ENCODE data around the gene R3HDML. TPM values are rescaled to one million over a fixed set of nuclear protein-coding genes. Genes with fewer than 3 reads are reported as not detected.

Gene R3HDML
- total and polyA plus RNA-seq, 9 of the 15 experiments (the other 6 are each of a cell fraction or from before 2014, with no cell fraction given), result not detected

DNA sequence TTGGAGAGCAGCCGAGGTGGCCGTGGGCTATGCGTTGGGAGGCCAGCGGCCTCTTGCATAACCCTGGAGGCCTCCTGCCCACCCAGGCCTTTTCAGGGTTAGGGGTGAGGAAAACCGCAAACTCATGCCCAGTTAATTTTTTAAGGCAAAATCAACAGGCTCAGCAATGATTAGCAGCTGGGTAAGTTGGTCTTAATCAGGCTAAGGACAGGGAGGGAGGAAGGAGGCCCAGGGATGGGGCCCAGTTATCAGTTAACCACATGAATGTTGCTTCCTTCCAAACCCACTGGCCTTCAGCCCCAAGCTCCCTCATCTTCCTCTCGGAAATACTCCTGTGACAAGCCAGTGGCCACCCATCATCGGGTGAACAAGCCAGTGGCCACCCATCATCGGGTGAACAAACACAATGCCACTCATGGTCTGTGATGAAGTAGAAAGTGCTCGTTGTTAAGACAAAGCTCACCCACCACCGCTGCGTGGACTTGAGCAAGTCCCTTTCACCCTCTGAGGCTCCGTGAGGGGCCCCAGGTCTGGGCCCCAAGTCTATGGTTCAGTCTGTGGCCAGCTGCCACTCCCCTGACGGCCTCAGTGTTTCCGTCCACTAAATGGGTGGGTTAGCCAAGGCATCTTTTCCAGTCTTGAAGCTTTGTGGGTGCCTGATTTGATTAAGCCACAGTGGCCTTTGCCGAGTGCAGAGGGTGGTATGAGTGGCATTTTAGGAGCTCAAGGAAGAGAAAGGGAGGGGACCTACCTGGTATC, 58.0 kb downstream of the R3HDML start (continued):
- TF ChIP-seq, protein P1, sequence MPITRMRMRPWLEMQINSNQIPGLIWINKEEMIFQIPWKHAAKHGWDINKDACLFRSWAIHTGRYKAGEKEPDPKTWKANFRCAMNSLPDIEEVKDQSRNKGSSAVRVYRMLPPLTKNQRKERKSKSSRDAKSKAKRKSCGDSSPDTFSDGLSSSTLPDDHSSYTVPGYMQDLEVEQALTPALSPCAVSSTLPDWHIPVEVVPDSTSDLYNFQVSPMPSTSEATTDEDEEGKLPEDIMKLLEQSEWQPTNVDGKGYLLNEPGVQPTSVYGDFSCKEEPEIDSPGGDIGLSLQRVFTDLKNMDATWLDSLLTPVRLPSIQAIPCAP (CRISPR knock-in tag; IDR thresholded peaks at IDR 0.05; ENCODE audit: borderline replicate concordance), result no peak
- TF ChIP-seq ZNF232 (CRISPR knock-in tag; IDR thresholded peaks at IDR 0.05), result no peak
- TF ChIP-seq HMG20B (CRISPR knock-in tag; IDR thresholded peaks at IDR 0.05), result no peak
- no peak for TF ChIP-seq ZKSCAN8 (CRISPR knock-in tag; IDR thresholded peaks at IDR 0.05)
- no peak for TF ChIP-seq FOXJ3 (CRISPR knock-in tag; IDR thresholded peaks at IDR 0.05)
- TF ChIP-seq ZKSCAN3 (CRISPR knock-in tag; IDR thresholded peaks at IDR 0.05), result no peak
- TF ChIP-seq, protein P2, sequence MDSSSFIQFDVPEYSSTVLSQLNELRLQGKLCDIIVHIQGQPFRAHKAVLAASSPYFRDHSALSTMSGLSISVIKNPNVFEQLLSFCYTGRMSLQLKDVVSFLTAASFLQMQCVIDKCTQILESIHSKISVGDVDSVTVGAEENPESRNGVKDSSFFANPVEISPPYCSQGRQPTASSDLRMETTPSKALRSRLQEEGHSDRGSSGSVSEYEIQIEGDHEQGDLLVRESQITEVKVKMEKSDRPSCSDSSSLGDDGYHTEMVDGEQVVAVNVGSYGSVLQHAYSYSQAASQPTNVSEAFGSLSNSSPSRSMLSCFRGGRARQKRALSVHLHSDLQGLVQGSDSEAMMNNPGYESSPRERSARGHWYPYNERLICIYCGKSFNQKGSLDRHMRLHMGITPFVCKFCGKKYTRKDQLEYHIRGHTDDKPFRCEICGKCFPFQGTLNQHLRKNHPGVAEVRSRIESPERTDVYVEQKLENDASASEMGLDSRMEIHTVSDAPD (CRISPR knock-in tag; IDR thresholded peaks at IDR 0.05), result no peak
- TF ChIP-seq NCOA4 (IDR thresholded peaks at IDR 0.05; ENCODE audit: partially characterized antibody), result no peak
- TF ChIP-seq ZNF444 (CRISPR knock-in tag; IDR thresholded peaks at IDR 0.05), result no peak
- TF ChIP-seq SP1 (CRISPR knock-in tag; IDR thresholded peaks at IDR 0.05), result no peak
- TF ChIP-seq, protein P3, sequence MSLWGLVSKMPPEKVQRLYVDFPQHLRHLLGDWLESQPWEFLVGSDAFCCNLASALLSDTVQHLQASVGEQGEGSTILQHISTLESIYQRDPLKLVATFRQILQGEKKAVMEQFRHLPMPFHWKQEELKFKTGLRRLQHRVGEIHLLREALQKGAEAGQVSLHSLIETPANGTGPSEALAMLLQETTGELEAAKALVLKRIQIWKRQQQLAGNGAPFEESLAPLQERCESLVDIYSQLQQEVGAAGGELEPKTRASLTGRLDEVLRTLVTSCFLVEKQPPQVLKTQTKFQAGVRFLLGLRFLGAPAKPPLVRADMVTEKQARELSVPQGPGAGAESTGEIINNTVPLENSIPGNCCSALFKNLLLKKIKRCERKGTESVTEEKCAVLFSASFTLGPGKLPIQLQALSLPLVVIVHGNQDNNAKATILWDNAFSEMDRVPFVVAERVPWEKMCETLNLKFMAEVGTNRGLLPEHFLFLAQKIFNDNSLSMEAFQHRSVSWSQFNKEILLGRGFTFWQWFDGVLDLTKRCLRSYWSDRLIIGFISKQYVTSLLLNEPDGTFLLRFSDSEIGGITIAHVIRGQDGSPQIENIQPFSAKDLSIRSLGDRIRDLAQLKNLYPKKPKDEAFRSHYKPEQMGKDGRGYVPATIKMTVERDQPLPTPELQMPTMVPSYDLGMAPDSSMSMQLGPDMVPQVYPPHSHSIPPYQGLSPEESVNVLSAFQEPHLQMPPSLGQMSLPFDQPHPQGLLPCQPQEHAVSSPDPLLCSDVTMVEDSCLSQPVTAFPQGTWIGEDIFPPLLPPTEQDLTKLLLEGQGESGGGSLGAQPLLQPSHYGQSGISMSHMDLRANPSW (CRISPR knock-in tag; IDR thresholded peaks at IDR 0.05), result no peak
- no peak for TF ChIP-seq PCBP1 (IDR thresholded peaks at IDR 0.05; ENCODE audit: low read depth, low read length, poor library complexity, severe bottlenecking)
- no peak for TF ChIP-seq JUN (IDR thresholded peaks at IDR 0.05; ENCODE audit: borderline replicate concordance, low read depth, low read length)
- TF ChIP-seq JUN (CRISPR knock-in tag; IDR thresholded peaks at IDR 0.05; ENCODE audit: borderline replicate concordance), result no peak
- TF ChIP-seq, protein P4, sequence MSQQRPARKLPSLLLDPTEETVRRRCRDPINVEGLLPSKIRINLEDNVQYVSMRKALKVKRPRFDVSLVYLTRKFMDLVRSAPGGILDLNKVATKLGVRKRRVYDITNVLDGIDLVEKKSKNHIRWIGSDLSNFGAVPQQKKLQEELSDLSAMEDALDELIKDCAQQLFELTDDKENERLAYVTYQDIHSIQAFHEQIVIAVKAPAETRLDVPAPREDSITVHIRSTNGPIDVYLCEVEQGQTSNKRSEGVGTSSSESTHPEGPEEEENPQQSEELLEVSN (IDR thresholded peaks at IDR 0.05; ENCODE audit: borderline replicate concordance in 1 of 2, extremely low read depth in 1 of 2, insufficient read depth in 1 of 2, insufficient read length in 1 of 2, low read depth in 1 of 2, low read length in 1 of 2, poor library complexity in 1 of 2, severe bottlenecking in 1 of 2), result no peak
- TF ChIP-seq ATF7 (IDR thresholded peaks at IDR 0.05), result no peak
- TF ChIP-seq, protein P5, sequence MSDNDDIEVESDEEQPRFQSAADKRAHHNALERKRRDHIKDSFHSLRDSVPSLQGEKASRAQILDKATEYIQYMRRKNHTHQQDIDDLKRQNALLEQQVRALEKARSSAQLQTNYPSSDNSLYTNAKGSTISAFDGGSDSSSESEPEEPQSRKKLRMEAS (CRISPR knock-in tag; IDR thresholded peaks at IDR 0.05), result no peak
- TF ChIP-seq, protein P6, sequence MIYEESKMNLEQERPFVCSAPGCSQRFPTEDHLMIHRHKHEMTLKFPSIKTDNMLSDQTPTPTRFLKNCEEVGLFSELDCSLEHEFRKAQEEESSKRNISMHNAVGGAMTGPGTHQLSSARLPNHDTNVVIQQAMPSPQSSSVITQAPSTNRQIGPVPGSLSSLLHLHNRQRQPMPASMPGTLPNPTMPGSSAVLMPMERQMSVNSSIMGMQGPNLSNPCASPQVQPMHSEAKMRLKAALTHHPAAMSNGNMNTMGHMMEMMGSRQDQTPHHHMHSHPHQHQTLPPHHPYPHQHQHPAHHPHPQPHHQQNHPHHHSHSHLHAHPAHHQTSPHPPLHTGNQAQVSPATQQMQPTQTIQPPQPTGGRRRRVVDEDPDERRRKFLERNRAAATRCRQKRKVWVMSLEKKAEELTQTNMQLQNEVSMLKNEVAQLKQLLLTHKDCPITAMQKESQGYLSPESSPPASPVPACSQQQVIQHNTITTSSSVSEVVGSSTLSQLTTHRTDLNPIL (CRISPR knock-in tag; IDR thresholded peaks at IDR 0.05), result no peak
- TF ChIP-seq TCF7 (IDR thresholded peaks at IDR 0.05; ENCODE audit: borderline replicate concordance), result no peak
- no peak for TF ChIP-seq ZNF695 (CRISPR knock-in tag; IDR thresholded peaks at IDR 0.05)
- peak; percentile 88 for TF ChIP-seq TCF3 (CRISPR knock-in tag; IDR thresholded peaks at IDR 0.05)

All from K562 (cell line).